Kidney epithelial cell (primary cell): ENCODE measurements around the gene DEGS2. TPM values are rescaled to one million over a fixed set of nuclear protein-coding genes. Genes with fewer than 3 reads are reported as not detected.

Source experiments
- DNase-seq: peaks from one replicate; pipeline ENCODE4 v3.0.0-alpha.2; 2010; ENCODE audit warnings: low read depth
- H3K27me3 ChIP-seq: 2 replicates; pipeline ENCODE4 v1.6.0; 2011; ENCODE audit warnings: low read length; ENCODE audit not compliant: control insufficient read depth, insufficient read depth
- H3K36me3 ChIP-seq: 2 replicates; pipeline ENCODE4 v1.5.1; 2011; ENCODE audit warnings: low read length; ENCODE audit not compliant: control insufficient read depth, insufficient read depth
- H3K4me3 ChIP-seq: 2 replicates; pipeline ENCODE4 v1.5.1; 2011; ENCODE audit warnings: low read depth, mild to moderate bottlenecking, control low read depth, low read length
- CTCF ChIP-seq: IDR thresholded peaks from 2 replicates; pipeline ENCODE4 v1.5.1; 2011; ENCODE audit warnings: mild to moderate bottlenecking, moderate library complexity, low read length, control low read depth, inconsistent platforms; ENCODE audit not compliant: insufficient read depth, poor library complexity, severe bottlenecking
- total RNA-seq: library from RNA; depleted of rRNA; stranded (reverse); fragments of >200 nt; gene quantifications from 2 replicates; pipeline ENCODE4 v1.2.3, GENCODE V29; 2015

DEGS2 gene
- total RNA-seq, 1 donor from 2014 or later = 0.75 TPM

GRCh38 chr14:100114109-100114765 lies 45.2 kb downstream of the DEGS2 start:
- no peak for TF ChIP-seq CTCF
- no peaks in the 10 kb centered on the region for H3K36me3 ChIP-seq
- no peak overlapping the region for H3K4me3 ChIP-seq
- no peaks in the 10 kb centered on the region for H3K27me3 ChIP-seq
- DNase-seq = no peak

DNA sequence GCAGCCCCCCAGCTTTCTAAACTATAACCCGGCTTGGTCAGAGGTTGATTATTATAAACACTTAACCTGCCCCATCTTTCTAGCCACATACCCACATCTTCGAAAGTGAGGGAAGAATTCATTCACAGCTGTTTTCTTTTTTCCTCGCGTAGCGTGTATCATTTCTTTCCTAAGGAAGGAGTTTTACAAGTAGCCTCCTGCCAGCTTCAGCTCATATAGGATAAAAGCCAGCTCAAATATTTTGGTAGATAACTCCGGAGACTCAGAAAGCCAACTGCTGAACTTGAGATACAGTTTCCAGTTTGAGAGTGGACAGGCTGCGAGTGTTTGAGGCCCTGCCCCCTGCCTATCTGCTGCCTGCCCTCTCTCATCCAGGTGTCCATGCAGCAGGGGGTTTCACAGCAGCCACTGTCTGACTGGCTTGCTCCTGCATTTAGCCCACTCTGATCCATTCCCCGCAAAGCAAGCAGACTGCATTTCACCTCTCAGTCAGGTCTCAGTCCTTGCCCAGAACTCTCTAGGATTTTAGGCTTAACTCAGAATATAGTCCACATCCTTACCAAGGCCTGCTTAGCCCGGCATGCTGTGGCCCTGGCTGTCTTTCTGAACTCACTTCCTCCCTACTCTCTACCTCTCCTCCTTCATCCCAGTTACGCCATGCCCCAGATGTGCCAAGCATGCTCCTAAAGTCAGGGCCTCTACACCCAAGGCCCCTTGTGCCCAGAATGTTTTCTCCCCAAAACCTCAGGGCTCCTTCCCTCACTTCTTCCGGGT lies 47.3 kb downstream of the DEGS2 start:
- DNase-seq = no peak
- no peaks in the 10 kb centered on the region for H3K27me3 ChIP-seq
- no peak for TF ChIP-seq CTCF
- H3K4me3 ChIP-seq = no peak overlapping the region
- no peaks in the 10 kb centered on the region for H3K36me3 ChIP-seq

DNA sequence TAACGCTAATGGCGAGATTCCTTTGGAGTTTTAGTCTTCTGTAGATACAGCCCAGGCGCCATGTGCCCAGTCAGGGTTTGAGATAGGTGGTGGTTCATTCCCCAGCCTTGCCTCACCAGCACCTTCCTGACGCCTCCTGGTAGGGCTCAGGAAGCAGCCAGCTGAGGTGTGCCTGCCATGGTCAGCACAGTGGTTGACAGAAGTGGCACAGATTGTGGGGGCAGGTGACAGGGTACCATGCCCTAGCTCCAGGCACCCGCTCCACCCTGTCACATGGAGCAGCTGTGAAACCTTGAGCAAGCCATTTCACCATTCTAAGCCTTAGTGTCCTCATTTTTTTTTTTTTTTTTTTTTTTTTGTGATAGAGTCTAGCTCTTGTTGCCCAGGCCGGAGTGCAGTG lies 48.6 kb downstream of the DEGS2 start:
- H3K27me3 ChIP-seq = no peaks in the 10 kb centered on the region
- no peak for DNase-seq
- H3K4me3 ChIP-seq = no peak overlapping the region
- no peaks in the 10 kb centered on the region for H3K36me3 ChIP-seq
- no peak for TF ChIP-seq CTCF

- H3K27me3 ChIP-seq = no peaks in the 10 kb centered on the region
- H3K4me3 ChIP-seq = no peak overlapping the region
- no peaks in the 10 kb centered on the region for H3K36me3 ChIP-seq
- TF ChIP-seq CTCF = no peak
- DNase-seq = no peak
These were observed 49.9 kb downstream of the DEGS2 start for GRCh38 chr14:100109594-100109955.

DNA sequence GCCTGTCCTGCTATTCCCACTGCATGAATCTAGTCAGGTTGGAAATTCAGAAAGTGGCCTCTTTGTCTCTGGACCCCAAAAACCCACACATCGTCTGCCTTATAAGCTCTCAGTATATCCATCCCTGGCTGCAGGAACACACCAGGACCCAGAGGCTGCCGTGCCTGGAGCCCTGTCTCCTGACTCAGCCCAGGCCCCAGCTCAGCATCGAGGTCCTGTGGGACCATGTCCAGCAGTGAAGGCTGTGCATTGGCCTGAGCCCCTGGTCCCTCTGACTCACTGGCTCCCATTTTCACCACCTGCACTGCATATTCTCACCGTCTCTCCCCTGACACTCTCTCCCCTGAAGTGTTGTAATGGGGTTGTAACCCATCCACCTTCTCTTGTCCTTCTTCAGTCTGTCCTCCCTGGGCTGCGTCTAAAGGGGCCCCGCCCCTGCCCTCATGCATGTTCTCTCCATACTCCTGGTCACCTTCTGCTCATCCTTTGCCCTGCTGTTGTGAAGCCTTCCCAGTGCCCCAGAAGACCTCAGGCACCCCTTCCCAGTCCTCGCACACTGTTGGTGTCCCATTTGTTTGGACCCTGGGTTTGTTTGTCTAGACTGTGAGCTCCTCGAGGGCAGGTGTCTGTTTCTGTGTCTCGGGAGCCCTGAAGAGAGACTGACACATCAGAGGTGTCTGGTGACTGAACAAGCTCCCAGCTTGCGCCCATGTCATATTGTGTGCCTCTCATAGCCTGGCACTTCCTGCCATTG lies 50.4 kb downstream of the DEGS2 start:
- Histone ChIP-seq H3K36me3 (no peaks in the 10 kb centered on the region), H3K4me3 (no peak overlapping the region), H3K27me3 (no peaks in the 10 kb centered on the region)
- no peak for DNase-seq
- no peak for TF ChIP-seq CTCF
